Karpas-422 (cell line): ENCODE data around the gene TCF25. TPM values are rescaled to one million over a fixed set of nuclear protein-coding genes. Genes with fewer than 3 reads are reported as not detected.
A peak's percentile ranks its signal among the peaks of the same experiment; 100 is the strongest.

Experiments used
- DNase-seq: peaks from one replicate; pipeline ENCODE4 v3.0.0-alpha.2; 2015
- H2AFZ ChIP-seq: fragments of 200-600 bp; sonication (generic); 2 replicates; pipeline ENCODE4 v1.6.1; 2014; ENCODE audit warnings: antibody characterized with exemption, low read length, mixed read lengths
- H3K27ac ChIP-seq: fragments of 200-600 bp; sonication (generic); 2 replicates; pipeline ENCODE4 v1.5.1; 2014; ENCODE audit warnings: mild to moderate bottlenecking, low read length, moderate library complexity
- H3K27me3 ChIP-seq: fragments of 200-600 bp; sonication (generic); 2 replicates; pipeline ENCODE4 v1.6.1; 2014; ENCODE audit warnings: low read length, mixed read lengths
- H3K36me3 ChIP-seq: fragments of 200-600 bp; sonication (generic); 2 replicates; pipeline ENCODE4 v1.6.1; 2014; ENCODE audit warnings: low read length, mixed read lengths; ENCODE audit not compliant: insufficient read depth
- H3K4me1 ChIP-seq: fragments of 200-600 bp; sonication (generic); 2 replicates; pipeline ENCODE4 v1.6.1; 2014; ENCODE audit warnings: mild to moderate bottlenecking, low read length, mixed read lengths
- H3K4me2 ChIP-seq: fragments of 200-600 bp; sonication (generic); 2 replicates; pipeline ENCODE4 v1.6.1; 2014; ENCODE audit warnings: low read length, low read depth, mild to moderate bottlenecking; ENCODE audit not compliant: poor library complexity, severe bottlenecking
- H3K4me3 ChIP-seq: fragments of 200-600 bp; sonication (generic); 2 replicates; pipeline ENCODE4 v1.5.1; 2014; ENCODE audit warnings: mild to moderate bottlenecking, antibody characterized with exemption, low read length, mixed read lengths
- H3K79me2 ChIP-seq: fragments of 200-600 bp; sonication (generic); 2 replicates; pipeline ENCODE4 v1.6.1; 2014; ENCODE audit warnings: mild to moderate bottlenecking, low read length, mixed read lengths
- H3K9ac ChIP-seq: fragments of 200-600 bp; sonication (generic); 2 replicates; pipeline ENCODE4 v1.6.0; 2014; ENCODE audit warnings: low read length
- H3K9me2 ChIP-seq: fragments of 200-600 bp; sonication (generic), shearing (Covaris generic); replicated peaks from 2 replicates; pipeline ENCODE4 v1.6.0; 2014; ENCODE audit warnings: mild to moderate bottlenecking, low read length, moderate library complexity; ENCODE audit not compliant: insufficient read depth
- H3K9me3 ChIP-seq: fragments of 300-700, 200-600 bp; sonication (generic); 2 replicates; pipeline ENCODE4 v1.6.1; 2014; ENCODE audit warnings: low read length, mixed read lengths
- H4K20me1 ChIP-seq: fragments of 200-600 bp; sonication (generic); 2 replicates; pipeline ENCODE4 v1.6.1; 2014; ENCODE audit warnings: mild to moderate bottlenecking, antibody characterized with exemption, low read length, low read depth; ENCODE audit not compliant: insufficient read depth
- total RNA-seq: library from RNA; depleted of rRNA; stranded (reverse); fragments of >200 nt; shearing (Covaris generic); gene quantifications from 2 replicates; pipeline ENCODE4 v1.2.3, GENCODE V29; 2014; ENCODE audit warnings: low replicate concordance

The TCF25 gene
- total RNA-seq, 1 experiment from 2014 or later, result 71.8 TPM

GRCh38 chr16:89853306-89853993 lies 19.9 kb upstream of the TCF25 start:
- no peak overlapping the region for H2AFZ ChIP-seq
- peaks cover 9% of the 10 kb centered on the region for H3K4me1 ChIP-seq
- no peaks in the 10 kb centered on the region for H3K36me3 ChIP-seq

DNA sequence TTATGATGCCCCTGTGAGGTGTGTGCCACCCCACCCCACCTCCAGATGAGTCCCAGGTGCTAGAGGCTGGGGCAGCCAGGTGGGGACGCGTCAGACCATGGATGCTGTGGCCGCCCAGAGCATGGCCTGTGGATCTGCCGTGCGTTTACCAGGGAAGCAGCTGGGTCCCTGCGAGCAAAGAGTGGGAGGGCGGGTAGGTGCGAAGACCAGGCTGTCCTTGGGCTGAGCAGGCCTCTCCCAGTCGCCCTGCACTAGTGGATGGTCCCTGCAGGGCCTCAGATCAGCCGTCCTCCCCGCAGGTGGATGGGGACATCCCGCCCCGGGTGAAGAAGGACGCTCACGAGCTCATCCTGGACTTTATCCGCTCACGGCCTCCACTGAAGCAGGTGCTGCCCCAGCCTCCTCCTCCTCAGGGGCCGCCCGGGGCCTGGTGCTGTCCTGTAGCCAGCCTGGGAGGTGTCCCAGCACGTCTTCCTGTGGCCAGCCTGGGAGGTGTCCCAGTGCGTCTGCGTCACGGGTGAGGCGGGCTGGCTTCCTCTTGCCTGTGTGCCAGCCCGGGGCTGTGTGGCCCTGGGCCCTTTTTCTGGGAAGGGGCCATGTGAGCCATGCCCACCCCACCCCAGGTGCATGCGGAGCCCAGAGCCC lies 18.0 kb upstream of the TCF25 start:
- no peak overlapping the region for H3K27ac ChIP-seq
- no peak for DNase-seq
- H3K9me2 ChIP-seq, result no peaks in the 10 kb centered on the region
- no peaks in the 10 kb centered on the region for H3K36me3 ChIP-seq
- no peak overlapping the region for H2AFZ ChIP-seq
- no peaks in the 10 kb centered on the region for H3K79me2 ChIP-seq
- no peak overlapping the region for H3K4me3 ChIP-seq
- no peaks in the 10 kb centered on the region for H3K27me3 ChIP-seq
- no peaks in the 10 kb centered on the region for H3K9me3 ChIP-seq
- no peak overlapping the region for H3K9ac ChIP-seq
- peaks cover 2% of the 10 kb centered on the region; the same call in 1 of the 2 replicates for H4K20me1 ChIP-seq
- no peak overlapping the region for H3K4me2 ChIP-seq
- H3K4me1 ChIP-seq, result peaks cover 9% of the 10 kb centered on the region

More at GRCh38 chr16:89853306-89853993, 19.9 kb upstream of the TCF25 start:
- Histone ChIP-seq H3K27ac (no peak overlapping the region), H3K4me3 (no peak overlapping the region), H3K4me2 (no peak overlapping the region), H3K9ac (no peak overlapping the region), H4K20me1 (no peaks in the 10 kb centered on the region), H3K9me2 (no peaks in the 10 kb centered on the region), H3K9me3 (no peaks in the 10 kb centered on the region), H3K27me3 (no peaks in the 10 kb centered on the region), H3K79me2 (no peaks in the 10 kb centered on the region)
- no peak for DNase-seq

- H3K9me3 ChIP-seq, result no peaks in the 10 kb centered on the region
- peaks cover 10% of the 10 kb centered on the region for H3K4me1 ChIP-seq
- H3K9me2 ChIP-seq, result no peaks in the 10 kb centered on the region
- no peak overlapping the region for H3K4me3 ChIP-seq
- no peak overlapping the region for H3K9ac ChIP-seq
- H3K36me3 ChIP-seq, result no peaks in the 10 kb centered on the region
- H4K20me1 ChIP-seq, result peaks cover 7% of the 10 kb centered on the region; the same call in 1 of the 2 replicates
- H3K27ac ChIP-seq, result no peak overlapping the region
- H2AFZ ChIP-seq, result no peak overlapping the region
- DNase-seq, result no peak
- H3K79me2 ChIP-seq, result no peaks in the 10 kb centered on the region
- no peak overlapping the region for H3K4me2 ChIP-seq
- no peaks in the 10 kb centered on the region for H3K27me3 ChIP-seq
Measured at GRCh38 chr16:89855986-89856385, 17.4 kb upstream of the TCF25 start.

DNA sequence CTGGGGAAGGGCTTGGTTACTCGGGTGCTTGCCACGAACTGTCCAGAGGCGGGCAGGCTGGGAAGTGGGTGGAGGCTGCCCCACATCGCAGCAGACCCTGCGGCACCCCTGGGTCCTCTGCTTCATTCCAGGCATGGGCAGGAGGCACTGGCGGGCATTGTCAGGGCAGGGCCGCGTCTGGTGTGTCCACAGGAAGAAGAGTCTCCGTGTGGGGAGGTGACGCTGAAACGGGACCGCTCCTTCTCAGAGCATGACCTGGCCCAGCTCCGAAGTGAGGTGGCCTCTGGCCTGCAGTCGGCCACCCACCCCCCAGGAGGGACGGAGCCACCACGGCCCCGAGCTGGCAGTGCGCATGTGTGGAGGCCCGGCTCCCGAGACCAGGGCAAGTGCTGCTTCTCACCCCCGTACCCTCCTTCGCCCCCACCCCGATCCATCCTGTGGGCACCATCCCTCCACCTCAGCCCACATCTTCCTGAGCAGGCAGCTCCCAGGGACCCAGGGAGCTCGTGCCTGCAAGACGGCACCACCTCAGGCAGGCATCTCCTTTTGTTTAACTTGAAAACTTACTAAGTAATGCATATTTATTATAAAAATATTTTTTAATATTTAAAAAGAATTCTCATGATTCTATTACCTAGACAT lies 14.3 kb upstream of the TCF25 start:
- Histone ChIP-seq H3K4me3 (no peak overlapping the region), H3K9me2 (no peaks in the 10 kb centered on the region), H3K9ac (no peak overlapping the region), H2AFZ (no peak overlapping the region), H3K36me3 (no peaks in the 10 kb centered on the region), H3K27ac (no peak overlapping the region), H3K4me1 (peaks cover 23% of the 10 kb centered on the region), H3K79me2 (no peaks in the 10 kb centered on the region), H4K20me1 (peaks cover 15% of the 10 kb centered on the region; the same call in 1 of the 2 replicates), H3K27me3 (no peaks in the 10 kb centered on the region), H3K9me3 (no peaks in the 10 kb centered on the region), H3K4me2 (no peak overlapping the region)
- no peak for DNase-seq

DNA sequence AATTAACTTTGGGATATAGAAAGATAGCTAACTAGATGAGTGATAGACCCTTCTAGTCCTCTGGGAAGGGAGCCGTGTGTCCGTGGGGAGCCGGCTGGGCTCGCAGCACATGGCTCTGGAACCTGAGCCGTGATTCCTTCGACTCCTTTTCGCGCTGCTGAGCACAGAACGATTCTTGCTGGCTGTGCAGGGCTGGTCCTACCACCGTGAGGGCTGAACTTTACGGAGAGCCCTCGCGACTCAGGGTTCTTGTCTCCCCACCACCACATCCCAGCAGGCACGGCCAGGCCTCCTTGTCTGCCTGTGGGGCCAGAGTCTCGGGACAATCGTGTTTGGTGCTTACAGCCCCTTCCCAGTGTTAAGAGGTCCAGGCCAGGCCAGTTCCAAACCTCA lies 13.8 kb upstream of the TCF25 start:
- Histone ChIP-seq H3K9ac (no peak overlapping the region), H3K36me3 (no peaks in the 10 kb centered on the region), H3K9me3 (no peaks in the 10 kb centered on the region), H4K20me1 (peaks cover 15% of the 10 kb centered on the region; the same call in 1 of the 2 replicates), H3K4me1 (peaks cover 28% of the 10 kb centered on the region), H3K79me2 (no peaks in the 10 kb centered on the region), H3K4me3 (no peak overlapping the region), H3K4me2 (no peak overlapping the region), H2AFZ (no peak overlapping the region), H3K27me3 (no peaks in the 10 kb centered on the region), H3K9me2 (no peaks in the 10 kb centered on the region), H3K27ac (no peak overlapping the region)
- no peak for DNase-seq

GRCh38 chr16:89860747-89861304 lies 12.6 kb upstream of the TCF25 start:
- no peak overlapping the region for H3K27ac ChIP-seq
- no peak overlapping the region for H3K4me3 ChIP-seq
- H3K4me2 ChIP-seq, result no peak overlapping the region
- H3K9ac ChIP-seq, result no peak overlapping the region
- H3K4me1 ChIP-seq, result peaks cover 29% of the 10 kb centered on the region
- peaks cover 15% of the 10 kb centered on the region; the same call in 1 of the 2 replicates for H4K20me1 ChIP-seq
- H3K9me2 ChIP-seq, result no peaks in the 10 kb centered on the region
- H3K9me3 ChIP-seq, result no peaks in the 10 kb centered on the region
- no peaks in the 10 kb centered on the region for H3K79me2 ChIP-seq
- DNase-seq, result peak; percentile 92
- H3K36me3 ChIP-seq, result no peaks in the 10 kb centered on the region
- H2AFZ ChIP-seq, result no peak overlapping the region
- H3K27me3 ChIP-seq, result no peaks in the 10 kb centered on the region

DNA sequence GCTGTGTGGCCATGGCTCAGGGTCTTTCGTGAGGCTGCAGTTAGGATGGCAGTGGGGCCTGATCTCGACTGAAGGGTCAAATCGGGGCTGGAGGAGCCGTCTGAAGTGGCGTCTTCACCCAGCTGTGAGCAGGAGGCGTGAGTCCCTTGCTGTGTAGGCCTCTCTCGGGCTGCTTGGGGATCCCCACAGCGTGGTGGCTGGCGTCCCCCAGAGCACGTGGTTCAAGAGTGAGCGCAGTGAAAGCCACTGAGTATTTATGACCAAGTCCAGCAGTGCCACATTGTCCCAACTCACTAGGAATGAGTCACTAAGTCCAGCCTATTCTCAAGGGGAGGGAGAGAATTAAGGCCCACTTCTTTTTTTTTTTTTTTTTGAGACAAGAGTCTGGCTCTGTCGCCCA lies 11.7 kb upstream of the TCF25 start:
- Histone ChIP-seq H3K4me2 (no peak overlapping the region), H3K9me3 (no peaks in the 10 kb centered on the region), H3K27ac (no peak overlapping the region), H4K20me1 (peaks cover 15% of the 10 kb centered on the region; the same call in 1 of the 2 replicates), H3K36me3 (no peaks in the 10 kb centered on the region), H3K9me2 (no peaks in the 10 kb centered on the region), H3K27me3 (no peaks in the 10 kb centered on the region), H3K9ac (no peak overlapping the region), H3K4me1 (peaks cover 22% of the 10 kb centered on the region), H3K79me2 (no peaks in the 10 kb centered on the region), H3K4me3 (no peak overlapping the region), H2AFZ (no peak overlapping the region)
- DNase-seq, result no peak

- Histone ChIP-seq H3K9me3 (no peaks in the 10 kb centered on the region), H3K9me2 (no peaks in the 10 kb centered on the region), H3K4me2 (no peak overlapping the region), H4K20me1 (peaks cover 15% of the 10 kb centered on the region; the same call in 1 of the 2 replicates), H3K79me2 (no peaks in the 10 kb centered on the region), H3K4me1 (peaks cover 20% of the 10 kb centered on the region), H3K27me3 (no peaks in the 10 kb centered on the region), H3K36me3 (no peaks in the 10 kb centered on the region), H3K9ac (no peak overlapping the region), H3K4me3 (no peak overlapping the region), H3K27ac (no peak overlapping the region), H2AFZ (no peak overlapping the region)
- no peak for DNase-seq
Measured at GRCh38 chr16:89862732-89863131, 10.7 kb upstream of the TCF25 start.
